Cardiac ventricle fibroblast (primary cell): ENCODE data around the gene AFAP1. TPM values are rescaled to one million over a fixed set of nuclear protein-coding genes. Genes with fewer than 3 reads are reported as not detected.

Source experiments
- total RNA-seq: library from RNA; depleted of rRNA; stranded (reverse); fragments of >200 nt; gene quantifications from 2 replicates; pipeline ENCODE4 v1.2.3, GENCODE V29; 2015

Gene AFAP1
- total RNA-seq, result 44.3 and 50.8 TPM in 2 replicates

DNA sequence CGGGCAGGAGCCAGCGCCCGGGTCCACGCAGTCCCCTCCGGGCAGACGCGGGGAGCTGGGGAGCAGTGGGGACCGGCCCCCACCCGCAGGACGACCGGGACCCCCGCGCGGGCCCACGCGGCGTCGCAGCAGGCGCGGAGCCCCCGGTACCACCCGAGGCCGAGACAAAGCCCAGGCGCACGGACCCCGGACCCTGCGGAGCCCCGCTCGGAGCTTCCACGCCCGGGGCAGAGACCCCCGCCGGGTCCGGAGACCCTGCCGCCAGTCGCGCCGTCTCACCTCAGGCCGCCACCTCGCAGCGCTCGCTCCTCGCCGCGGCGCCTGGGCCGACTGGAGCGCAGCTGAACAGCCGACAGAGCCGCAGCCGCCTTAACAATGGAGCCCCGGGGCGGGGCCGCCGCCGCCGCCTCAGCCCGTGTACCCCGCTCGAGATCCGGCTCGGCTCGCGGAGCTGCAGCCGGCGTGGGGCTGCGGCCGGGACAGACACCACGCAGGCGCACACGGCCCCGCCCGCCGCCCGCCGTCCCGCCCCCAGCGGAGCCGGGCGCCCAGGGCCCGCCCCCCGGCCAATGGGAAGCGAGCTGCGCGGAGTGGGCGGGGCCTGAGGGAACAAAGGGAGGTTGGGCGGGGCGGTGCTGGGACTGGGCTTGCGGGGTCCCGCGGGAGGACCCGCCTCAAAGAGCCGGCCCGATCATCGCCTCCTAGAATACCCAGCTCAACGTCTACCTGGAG, at the start of gene AFAP1:
AFAP1 (minus strand) TSS at position 485 of the 732 bp plus-strand sequence. CDS start 67,783 bp downstream, outside the sequence.

Other genes with a start within 250 kb of the AFAP1 start
- gene ABLIM2, start 219.0 kb upstream of the AFAP1 start, total RNA-seq, result not detected in 2 replicates